Fibroblast of lung (primary cell): Measurements from ENCODE around the gene NPC2. TPM values are rescaled to one million over a fixed set of nuclear protein-coding genes. Genes with fewer than 3 reads are reported as not detected.

Source experiments
- DNase-seq, 2 donors: peaks; one replicate each; pipeline versions ENCODE4 v3.0.0 to v3.0.0-alpha.2; 2010; ENCODE audit warnings: low read depth in 2 of 2
- H2AFZ ChIP-seq: 2 replicates; pipeline ENCODE4 v1.5.1; 2012; ENCODE audit warnings: low read length, control low read depth, inconsistent platforms
- H3K27ac ChIP-seq: 2 replicates; pipeline ENCODE4 v1.5.1; 2011; ENCODE audit warnings: low read length, control low read depth; ENCODE audit not compliant: insufficient read depth
- H3K27me3 ChIP-seq: 2 replicates; pipeline ENCODE4 v1.5.1; 2011; ENCODE audit warnings: mild to moderate bottlenecking, low read length; ENCODE audit not compliant: control insufficient read depth, insufficient read depth
- H3K36me3 ChIP-seq: 2 replicates; pipeline ENCODE4 v1.5.1; 2011; ENCODE audit warnings: low read length; ENCODE audit not compliant: control insufficient read depth, insufficient read depth
- H3K4me1 ChIP-seq: 2 replicates; pipeline ENCODE4 v1.5.1; 2011; ENCODE audit warnings: low read length; ENCODE audit not compliant: control insufficient read depth, insufficient read depth; ENCODE audit errors: extremely low read depth
- H3K4me2 ChIP-seq: 2 replicates; pipeline ENCODE4 v1.5.1; 2011; ENCODE audit warnings: low read length, control low read depth; ENCODE audit not compliant: insufficient read depth; ENCODE audit errors: extremely low read depth
- H3K4me3 ChIP-seq, 4 experiments: fragments of 200-600 bp in 1 of 4; sonication (generic) in 1 of 4; replicated peaks in 1 of 4; 2 replicates each; pipeline ENCODE4 v1.5.1; 2011 to 2016; ENCODE audit warnings: low read length in 4 of 4, low read depth in 3 of 4, mild to moderate bottlenecking in 3 of 4, control low read depth in 2 of 4, inconsistent platforms in 1 of 4, mixed read lengths in 1 of 4; ENCODE audit not compliant: insufficient read depth in 1 of 4; ENCODE audit errors: control extremely low read depth in 1 of 4
- H3K79me2 ChIP-seq: 2 replicates; pipeline ENCODE4 v1.5.1; 2012; ENCODE audit warnings: mild to moderate bottlenecking, low read length, inconsistent platforms; ENCODE audit not compliant: control insufficient read depth, insufficient read depth
- H3K9ac ChIP-seq: 2 replicates; pipeline ENCODE4 v1.5.1; 2011; ENCODE audit warnings: mild to moderate bottlenecking, low read length, control low read depth; ENCODE audit not compliant: insufficient read depth
- H3K9me3 ChIP-seq: 2 replicates; pipeline ENCODE4 v1.5.1; 2012; ENCODE audit warnings: low read depth, low read length; ENCODE audit not compliant: control insufficient read depth, insufficient read depth
- H4K20me1 ChIP-seq: 2 replicates; pipeline ENCODE4 v1.5.1; 2011; ENCODE audit warnings: low read length; ENCODE audit not compliant: control insufficient read depth, insufficient read depth; ENCODE audit errors: extremely low read depth
- CTCF ChIP-seq, 2 donors: IDR thresholded peaks in 1 of 2; conservative IDR thresholded peaks in 1 of 2; 1 replicate in 1 of 2; 2 replicates in 1 of 2; pipeline ENCODE4 v1.5.1; 2011 to 2012; ENCODE audit warnings: low read length in 2 of 2, control low read depth in 1 of 2, inconsistent platforms in 1 of 2, low read depth in 1 of 2, mild to moderate bottlenecking in 1 of 2
- EZH2 ChIP-seq: IDR thresholded peaks from 2 replicates; pipeline ENCODE4 v1.5.1; 2012; ENCODE audit warnings: low read length, control low read depth, mild to moderate bottlenecking; ENCODE audit errors: missing control alignments
- polyA plus RNA-seq, 2 donors: library from polyadenylated mRNA; depleted of rRNA in 1 of 2; stranded (reverse) in 1 of 2; unstranded in 1 of 2; fragments of >200 nt; gene quantifications; 2 replicates each; pipeline ENCODE4 v1.2.1, GENCODE V29; 2011 to 2012; ENCODE audit warnings: missing spikeins in 1 of 2
- total RNA-seq: library from RNA; depleted of rRNA; stranded (reverse); fragments of >200 nt; gene quantifications from 2 replicates; pipeline ENCODE4 v1.2.1, GENCODE V29; 2014

The NPC2 gene
- total and polyA plus RNA-seq, 2 donors (not counting 1 experiment from before 2014, with no cell fraction given): 238 to 275 TPM

GRCh38 chr14:74483321-74483720 is 9.8 kb downstream of the NPC2 start:
- H3K27ac ChIP-seq: no peak overlapping the region
- no peak overlapping the region for H3K4me2 ChIP-seq
- no peaks in the 10 kb centered on the region for H3K27me3 ChIP-seq
- peaks cover 6% of the 10 kb centered on the region for H3K36me3 ChIP-seq
- H3K9ac ChIP-seq: no peak overlapping the region
- H3K4me3 ChIP-seq: no peak overlapping the region
- no peaks in the 10 kb centered on the region for H3K9me3 ChIP-seq
- TF ChIP-seq CTCF (conservative IDR thresholded peaks at IDR 0.05 in 1 of 2, IDR thresholded peaks at IDR 0.05 in 1 of 2; ENCODE audit: low read depth in 1 of 2, low read length in 2 of 2) (no peak), EZH2 (no peak)
- H2AFZ ChIP-seq: no peak overlapping the region
- peaks cover 3% of the 10 kb centered on the region for H3K4me1 ChIP-seq
- H4K20me1 ChIP-seq: no peaks in the 10 kb centered on the region
- DNase-seq: no peak
- peaks cover 8% of the 10 kb centered on the region for H3K79me2 ChIP-seq

GRCh38 chr14:74482571-74482970 is 10.5 kb downstream of the NPC2 start:
- Histone ChIP-seq H3K27me3 (no peaks in the 10 kb centered on the region), H2AFZ (no peak overlapping the region), H3K4me1 (peaks cover 3% of the 10 kb centered on the region), H3K9me3 (no peaks in the 10 kb centered on the region), H3K4me3 (no peak overlapping the region), H3K9ac (no peak overlapping the region), H3K4me2 (no peak overlapping the region), H3K79me2 (peaks cover 3% of the 10 kb centered on the region), H3K36me3 (peaks cover 6% of the 10 kb centered on the region), H3K27ac (no peak overlapping the region), H4K20me1 (no peaks in the 10 kb centered on the region)
- TF ChIP-seq EZH2 (no peak), CTCF (conservative IDR thresholded peaks at IDR 0.05 in 1 of 2, IDR thresholded peaks at IDR 0.05 in 1 of 2; ENCODE audit: low read depth in 1 of 2, low read length in 2 of 2) (no peak)
- no peak for DNase-seq

GRCh38 chr14:74480046-74480445 is 13.1 kb downstream of the NPC2 start:
- Histone ChIP-seq H3K36me3 (peaks cover 6% of the 10 kb centered on the region), H4K20me1 (no peaks in the 10 kb centered on the region), H3K9ac (no peak overlapping the region), H3K4me2 (no peak overlapping the region), H3K79me2 (no peaks in the 10 kb centered on the region), H3K4me1 (peaks cover 2% of the 10 kb centered on the region), H3K4me3 (no peak overlapping the region), H3K9me3 (no peaks in the 10 kb centered on the region), H2AFZ (no peak overlapping the region), H3K27ac (no peak overlapping the region), H3K27me3 (no peaks in the 10 kb centered on the region)
- peak in 1 of 2 donors; percentile 31 for DNase-seq
- no peak for TF ChIP-seq EZH2
- TF ChIP-seq CTCF (conservative IDR thresholded peaks at IDR 0.05 in 1 of 2, IDR thresholded peaks at IDR 0.05 in 1 of 2; ENCODE audit: low read depth in 1 of 2, low read length in 2 of 2): no peak
